ENCODE results near the gene USF3.

USF3 gene

DNA sequence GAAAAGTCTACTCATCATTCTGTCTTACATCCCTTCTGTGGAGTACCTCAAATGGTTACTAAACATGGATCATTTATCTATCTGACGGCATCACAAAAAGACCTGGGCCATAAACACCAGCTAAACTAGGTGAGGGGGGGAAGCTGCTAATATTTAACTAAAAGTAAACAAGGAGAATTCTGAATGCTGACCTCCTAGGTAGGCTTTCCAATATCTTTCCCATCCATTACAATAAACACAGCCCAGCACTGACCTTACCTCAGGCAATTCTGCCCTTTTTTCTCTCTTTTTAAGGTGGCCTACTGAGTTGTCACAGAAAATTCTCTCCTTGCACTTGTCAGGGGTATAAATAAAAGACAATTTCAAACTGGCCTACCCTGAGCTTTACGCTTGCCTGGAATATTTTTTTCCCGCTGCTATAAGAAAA, 33.1 kb downstream of the USF3 start:
- FAIRE-seq, result no peak
- TF ChIP-seq POLR2AphosphoS5 (IDR thresholded peaks at IDR 0.05; ENCODE audit: low read depth, low read length) (no peak), TAF1 (IDR thresholded peaks at IDR 0.05; ENCODE audit: borderline replicate concordance, low read depth, low read length) (no peak), POLR2A (IDR thresholded peaks at IDR 0.05; ENCODE audit: low read depth, low read length) (no peak)
- DNase-seq (ENCODE audit: insufficient read length), result no peak

GRCh38 chr3:113662824-113663223, 33.6 kb downstream of the USF3 start:
- TF ChIP-seq POLR2AphosphoS5 (IDR thresholded peaks at IDR 0.05; ENCODE audit: low read depth, low read length) (no peak), TAF1 (IDR thresholded peaks at IDR 0.05; ENCODE audit: borderline replicate concordance, low read depth, low read length) (no peak), POLR2A (IDR thresholded peaks at IDR 0.05; ENCODE audit: low read depth, low read length) (no peak)
- DNase-seq (ENCODE audit: insufficient read length) (no peak), FAIRE-seq (no peak)

DNA sequence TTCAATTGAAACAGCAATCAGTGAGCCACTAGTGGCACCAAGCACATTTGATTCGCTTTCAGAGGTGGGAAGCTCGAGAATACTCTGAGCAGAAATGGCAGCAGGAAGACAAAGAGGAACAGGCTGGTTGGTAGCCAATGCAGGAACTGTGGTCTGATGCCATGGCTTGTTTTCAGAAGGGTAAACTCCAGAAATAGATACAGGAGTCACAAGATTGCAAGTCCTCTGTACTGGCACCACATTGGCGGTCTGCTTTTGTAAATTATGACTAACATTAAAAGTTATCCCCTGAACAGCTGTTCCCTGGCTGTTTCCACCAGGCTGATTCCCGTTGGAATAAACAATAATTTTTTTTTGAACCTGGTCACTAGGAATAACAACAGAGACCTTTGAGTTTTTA, 35.5 kb downstream of the USF3 start:
- FAIRE-seq (no peak), DNase-seq (ENCODE audit: insufficient read length) (no peak)
- TF ChIP-seq POLR2A (IDR thresholded peaks at IDR 0.05; ENCODE audit: low read depth, low read length) (no peak), TAF1 (IDR thresholded peaks at IDR 0.05; ENCODE audit: borderline replicate concordance, low read depth, low read length) (no peak)

- FAIRE-seq (no peak), DNase-seq (ENCODE audit: insufficient read length) (no peak)
- no peak for TF ChIP-seq TAF1 (IDR thresholded peaks at IDR 0.05; ENCODE audit: borderline replicate concordance, low read depth, low read length)
- TF ChIP-seq POLR2A (IDR thresholded peaks at IDR 0.05; ENCODE audit: low read depth, low read length), result no peak
- TF ChIP-seq POLR2AphosphoS5 (IDR thresholded peaks at IDR 0.05; ENCODE audit: low read depth, low read length), result no peak
These were observed 36.0 kb downstream of the USF3 start for GRCh38 chr3:113660458-113660857.

DNA sequence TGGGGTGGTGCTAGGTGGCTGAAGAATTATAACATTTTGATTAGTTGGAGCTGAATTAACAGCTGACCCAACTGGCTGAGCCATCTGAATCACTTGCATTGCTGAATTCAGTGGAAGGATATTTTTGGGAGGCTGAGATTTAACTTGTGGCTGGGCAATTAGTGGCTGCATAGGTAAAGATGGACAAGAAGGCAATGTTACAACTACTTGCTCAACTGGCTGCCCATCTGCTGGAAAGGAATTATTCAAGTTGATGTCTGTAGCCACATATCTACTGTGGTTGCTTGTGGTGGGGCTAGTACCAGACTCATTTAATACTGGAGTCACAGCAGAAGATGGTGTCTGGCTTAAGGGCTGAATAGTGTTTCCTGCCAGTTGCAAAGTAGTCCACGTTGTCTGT, 36.4 kb downstream of the USF3 start:
- FAIRE-seq (no peak), DNase-seq (ENCODE audit: insufficient read length) (no peak)
- TF ChIP-seq POLR2A (IDR thresholded peaks at IDR 0.05; ENCODE audit: low read depth, low read length) (no peak), POLR2AphosphoS5 (IDR thresholded peaks at IDR 0.05; ENCODE audit: low read depth, low read length) (no peak), TAF1 (IDR thresholded peaks at IDR 0.05; ENCODE audit: borderline replicate concordance, low read depth, low read length) (no peak)

DNA sequence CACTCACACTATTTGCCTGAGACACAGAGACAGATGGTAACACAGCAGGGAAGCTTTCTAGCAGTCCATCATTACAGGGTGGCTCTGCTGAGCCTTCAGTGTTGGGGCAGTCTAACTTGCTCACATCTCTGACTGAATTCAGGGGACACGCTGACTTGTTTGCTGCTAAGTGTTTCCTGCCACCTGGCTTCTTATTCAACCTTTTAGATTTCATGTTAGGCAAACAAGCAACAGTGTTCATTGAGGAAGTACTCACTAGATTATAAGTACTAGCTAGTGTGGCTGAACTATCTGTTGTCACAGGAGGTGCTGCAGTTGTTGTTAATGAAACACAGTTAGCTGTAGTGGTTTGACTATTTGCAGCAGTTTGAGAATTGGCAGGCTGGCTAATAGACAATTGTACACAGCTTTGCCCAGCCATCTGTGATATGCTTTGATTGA, 37.3 kb downstream of the USF3 start:
- DNase-seq (ENCODE audit: insufficient read length), result no peak
- no peak for FAIRE-seq
- TF ChIP-seq POLR2AphosphoS5 (IDR thresholded peaks at IDR 0.05; ENCODE audit: low read depth, low read length) (peak; percentile 25; the same call in 1 of the 2 replicates), TAF1 (IDR thresholded peaks at IDR 0.05; ENCODE audit: borderline replicate concordance, low read depth, low read length) (no peak)

DNA sequence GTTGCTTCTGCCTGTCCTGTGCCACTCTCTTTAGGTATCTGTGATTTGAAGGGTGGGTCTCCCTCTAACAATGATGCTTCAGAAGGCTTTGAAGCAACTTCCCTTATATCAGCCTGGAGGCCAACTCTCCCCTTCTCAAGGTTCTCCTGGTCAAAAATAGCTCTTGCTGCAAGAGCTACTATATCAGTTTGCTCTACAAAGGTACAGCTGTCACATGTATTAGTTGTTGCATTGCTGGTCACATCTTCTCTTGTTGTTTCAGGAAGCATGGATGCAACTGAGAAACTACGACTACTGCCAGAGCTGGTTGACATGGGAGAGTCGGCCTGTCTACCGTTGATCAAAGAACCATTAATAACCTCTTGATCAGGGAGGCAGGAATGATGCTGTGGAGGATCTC, 38.3 kb downstream of the USF3 start:
- no peak for DNase-seq (ENCODE audit: insufficient read length)
- no peak for TF ChIP-seq POLR2AphosphoS5 (IDR thresholded peaks at IDR 0.05; ENCODE audit: low read depth, low read length)
- FAIRE-seq, result no peak

GRCh38 chr3:113654851-113655250, 41.6 kb downstream of the USF3 start:
- DNase-seq (ENCODE audit: insufficient read length) (no peak), FAIRE-seq (no peak)
- TF ChIP-seq POLR2A (IDR thresholded peaks at IDR 0.05; ENCODE audit: low read depth, low read length) (no peak), POLR2AphosphoS5 (IDR thresholded peaks at IDR 0.05; ENCODE audit: low read depth, low read length) (no peak), TAF1 (IDR thresholded peaks at IDR 0.05; ENCODE audit: borderline replicate concordance, low read depth, low read length) (no peak)

DNA sequence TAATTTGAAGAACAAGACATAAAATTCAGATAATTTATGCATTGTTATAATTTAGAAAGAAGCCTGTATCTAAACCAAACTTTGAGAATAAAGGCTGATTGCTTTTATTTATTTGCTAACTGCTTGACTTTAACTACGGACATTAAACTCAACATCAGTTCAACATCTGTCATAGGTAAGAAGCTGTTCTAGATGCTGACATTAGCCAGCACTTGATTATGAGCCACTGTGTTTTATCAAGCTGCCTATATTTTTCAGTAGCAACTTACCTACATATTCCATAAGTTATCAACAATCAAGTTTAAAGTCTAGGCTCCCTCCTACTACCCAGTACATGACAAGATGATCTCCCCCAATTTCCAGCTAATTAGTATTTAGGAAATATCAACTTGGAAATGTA, 42.1 kb downstream of the USF3 start:
- FAIRE-seq (no peak), DNase-seq (ENCODE audit: insufficient read length) (no peak)
- TF ChIP-seq POLR2A (IDR thresholded peaks at IDR 0.05; ENCODE audit: low read depth, low read length), result no peak

DNA sequence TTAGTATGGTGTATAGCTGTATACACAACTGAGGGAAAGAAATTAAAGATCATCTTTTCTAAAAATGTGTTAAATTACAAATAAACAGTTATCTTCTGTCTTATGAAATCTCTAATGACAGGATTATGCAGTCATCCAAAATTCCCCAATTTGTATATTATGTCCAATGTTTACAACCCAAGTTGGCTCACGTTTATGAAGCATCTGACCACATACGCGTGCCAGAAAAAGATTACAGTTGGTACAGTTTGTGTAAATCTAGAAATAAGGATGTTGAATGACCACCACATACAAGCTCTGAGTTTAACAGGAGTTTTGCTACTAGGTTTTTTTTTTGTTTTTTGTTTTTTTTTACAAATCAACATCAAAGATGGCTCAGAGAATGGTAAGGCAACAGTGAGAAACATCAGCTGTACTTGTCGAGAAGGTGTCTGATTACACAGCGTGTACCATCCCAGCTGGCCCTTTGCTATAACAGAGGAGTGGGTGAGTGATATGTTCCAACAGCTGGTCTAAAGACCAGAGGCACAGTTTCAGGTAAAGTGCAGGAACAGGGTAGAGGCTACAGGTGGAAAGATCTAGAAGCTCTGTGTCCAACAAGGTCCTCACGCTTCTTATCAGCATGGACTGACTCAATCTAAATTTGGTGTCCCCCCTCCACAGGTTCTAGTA, 47.1 kb downstream of the USF3 start:
- FAIRE-seq, result no peak

DNA sequence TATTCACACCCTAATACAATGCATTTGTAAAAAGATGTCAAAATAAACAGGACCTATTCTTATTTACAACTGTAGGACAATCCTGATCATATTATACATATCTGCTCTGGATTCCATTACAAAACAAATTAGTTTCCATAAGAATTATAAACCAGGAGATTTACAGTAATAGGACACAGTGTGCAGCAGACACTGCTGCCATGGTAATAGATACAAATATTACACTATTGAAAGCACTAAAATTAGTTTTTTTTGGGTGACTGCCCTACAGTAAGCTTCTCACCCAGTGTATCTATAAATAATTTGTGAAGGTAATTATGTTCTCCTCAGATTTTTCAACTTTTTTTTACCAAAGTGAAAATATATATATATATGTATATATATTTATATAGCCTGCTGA, 47.9 kb downstream of the USF3 start:
- DNase-seq (ENCODE audit: insufficient read length) (no peak), FAIRE-seq (no peak)
- TF ChIP-seq POLR2AphosphoS5 (IDR thresholded peaks at IDR 0.05; ENCODE audit: low read depth, low read length) (no peak), POLR2A (IDR thresholded peaks at IDR 0.05; ENCODE audit: low read depth, low read length) (no peak), TAF1 (IDR thresholded peaks at IDR 0.05; ENCODE audit: borderline replicate concordance, low read depth, low read length) (no peak)

More for the DNA sequence above, 47.1 kb downstream of the USF3 start:
- TF ChIP-seq POLR2AphosphoS5 (IDR thresholded peaks at IDR 0.05; ENCODE audit: low read depth, low read length) (no peak), POLR2A (IDR thresholded peaks at IDR 0.05; ENCODE audit: low read depth, low read length) (no peak), TAF1 (IDR thresholded peaks at IDR 0.05; ENCODE audit: borderline replicate concordance, low read depth, low read length) (no peak)
- no peak for DNase-seq (ENCODE audit: insufficient read length)

DNA sequence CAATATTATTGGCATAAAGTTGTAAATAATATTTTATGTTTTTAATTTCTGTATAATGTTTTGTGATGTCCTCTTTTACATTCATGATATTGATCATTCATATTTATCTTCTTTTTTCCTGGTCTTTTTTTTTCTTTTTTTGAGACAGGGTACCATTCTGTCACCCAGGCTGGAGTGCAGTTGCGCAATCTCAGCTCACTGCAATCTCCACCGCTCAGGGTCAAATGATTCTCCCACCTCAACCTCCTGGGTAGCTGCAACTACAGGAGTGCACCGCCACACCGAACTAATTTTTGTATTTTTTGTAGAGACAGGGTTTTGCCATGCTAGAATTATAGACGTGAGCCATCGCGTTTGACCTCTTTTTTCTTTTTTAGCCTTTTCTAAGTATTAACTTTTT, 52.9 kb downstream of the USF3 start:
- no peak for FAIRE-seq
- no peak for TF ChIP-seq POLR2AphosphoS5 (IDR thresholded peaks at IDR 0.05; ENCODE audit: low read depth, low read length)
- no peak for TF ChIP-seq TAF1 (IDR thresholded peaks at IDR 0.05; ENCODE audit: borderline replicate concordance, low read depth, low read length)
- TF ChIP-seq POLR2A (IDR thresholded peaks at IDR 0.05; ENCODE audit: low read depth, low read length), result no peak
- no peak for DNase-seq (ENCODE audit: insufficient read length)

DNA sequence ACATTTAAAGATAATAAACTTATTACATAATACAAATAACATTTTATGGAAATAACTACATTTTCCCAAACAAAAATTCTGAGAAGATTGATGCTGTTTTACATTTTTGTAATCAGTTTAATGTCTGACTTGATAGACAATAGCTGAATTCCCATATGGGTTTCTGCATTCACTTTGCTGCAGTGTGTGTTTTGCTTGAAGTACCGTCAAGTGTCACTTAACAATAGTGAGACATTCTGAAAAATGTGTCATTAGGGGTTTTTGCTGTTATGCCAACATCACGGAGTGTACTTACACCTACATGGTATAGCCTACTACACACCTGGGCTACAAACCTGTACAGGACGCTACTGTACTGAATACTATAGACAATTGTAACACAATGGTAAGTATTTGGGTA, 57.5 kb downstream of the USF3 start:
- no peak for TF ChIP-seq POLR2A (IDR thresholded peaks at IDR 0.05; ENCODE audit: low read depth, low read length)
- FAIRE-seq, result no peak
- DNase-seq (ENCODE audit: insufficient read length), result no peak

Data from GM12892 (cell line).